Putamen (tissue), 1 donor: ENCODE results near the gene LIMS1.
"Not testable (repeated sequence)": the region's sequence is repeated elsewhere in the genome, so short reads cannot be mapped to it uniquely, and the experiment has no call there.

Source experiments
- DNase-seq: peaks from one replicate; pipeline ENCODE4 v3.0.0-alpha.2; 2016; ENCODE audit warnings: low spot score

LIMS1 gene

DNA sequence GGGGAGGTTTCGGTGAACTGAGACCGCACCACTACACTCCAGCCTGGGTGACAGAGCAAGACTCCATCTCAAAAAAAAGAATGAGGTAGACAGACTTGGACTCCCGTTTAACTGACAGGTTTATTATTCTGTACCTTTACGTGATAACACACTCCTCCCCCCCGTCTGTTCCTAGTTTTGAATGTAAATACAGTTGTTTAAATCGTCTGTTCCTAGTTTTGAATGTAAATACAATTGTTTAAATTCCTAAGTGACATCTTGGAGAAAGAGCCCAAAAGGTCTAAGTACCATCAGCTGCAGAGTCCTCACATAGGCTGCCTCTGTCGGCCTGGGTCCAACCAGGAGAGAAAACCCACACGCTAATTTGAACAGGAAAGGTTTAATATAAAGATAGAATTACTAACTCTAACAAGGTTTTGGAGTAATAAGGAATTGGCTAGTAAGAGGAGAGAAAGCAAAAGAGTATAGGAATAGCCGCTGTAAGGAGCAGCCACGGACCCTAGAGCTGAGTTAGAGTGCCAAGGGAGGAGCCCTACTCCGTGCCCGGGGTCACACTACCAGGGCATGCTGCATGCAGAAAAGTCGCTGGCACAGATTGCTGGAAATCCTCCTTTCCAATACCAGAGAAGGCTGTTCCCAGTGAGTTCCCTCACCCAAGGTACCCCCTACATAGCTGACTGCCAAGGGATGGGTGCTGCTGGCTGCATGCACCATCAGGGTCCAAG is 101.5 kb downstream of the LIMS1 start:
- no peak for DNase-seq

DNA sequence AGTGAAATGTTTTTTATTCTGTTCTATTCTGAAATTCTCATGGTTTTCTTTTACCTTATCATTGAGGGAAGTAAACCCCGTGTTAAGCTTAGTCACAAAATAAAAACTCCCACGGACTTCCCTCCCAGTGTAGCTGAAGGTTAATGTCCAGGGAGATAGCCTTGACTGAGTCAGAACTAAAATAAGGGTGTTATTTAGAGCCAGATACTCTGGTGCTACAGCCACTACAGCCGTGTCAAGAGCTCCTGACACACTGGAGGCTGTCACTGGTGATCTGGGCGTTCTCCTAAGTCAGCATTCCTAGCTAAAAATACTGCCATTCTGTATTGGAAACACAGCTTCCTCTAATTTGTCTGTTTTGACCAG is 103.0 kb downstream of the LIMS1 start:
- no peak for DNase-seq

DNA sequence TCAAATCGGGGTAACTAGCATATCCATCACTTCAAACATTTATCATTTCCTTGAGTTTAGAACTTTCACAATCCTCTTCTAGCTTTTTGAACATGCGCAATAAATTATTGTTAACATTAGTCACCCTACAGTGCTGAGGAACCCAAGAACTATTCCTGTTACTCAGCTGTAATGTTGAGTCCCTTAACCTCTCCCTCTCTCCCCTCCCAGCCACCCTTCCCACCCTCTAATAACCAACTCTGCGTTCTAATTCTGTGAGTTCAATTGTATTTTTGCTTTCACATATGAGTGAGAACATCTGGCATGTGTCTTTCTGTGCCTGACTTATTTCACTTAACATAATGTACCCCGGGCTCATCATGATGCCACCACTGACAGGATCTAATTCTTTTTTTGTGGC is 106.5 kb downstream of the LIMS1 start:
- DNase-seq, result no peak

- no peak for DNase-seq
Observed at GRCh38 chr2:108641756-108642155, 107.5 kb downstream of the LIMS1 start.

DNA sequence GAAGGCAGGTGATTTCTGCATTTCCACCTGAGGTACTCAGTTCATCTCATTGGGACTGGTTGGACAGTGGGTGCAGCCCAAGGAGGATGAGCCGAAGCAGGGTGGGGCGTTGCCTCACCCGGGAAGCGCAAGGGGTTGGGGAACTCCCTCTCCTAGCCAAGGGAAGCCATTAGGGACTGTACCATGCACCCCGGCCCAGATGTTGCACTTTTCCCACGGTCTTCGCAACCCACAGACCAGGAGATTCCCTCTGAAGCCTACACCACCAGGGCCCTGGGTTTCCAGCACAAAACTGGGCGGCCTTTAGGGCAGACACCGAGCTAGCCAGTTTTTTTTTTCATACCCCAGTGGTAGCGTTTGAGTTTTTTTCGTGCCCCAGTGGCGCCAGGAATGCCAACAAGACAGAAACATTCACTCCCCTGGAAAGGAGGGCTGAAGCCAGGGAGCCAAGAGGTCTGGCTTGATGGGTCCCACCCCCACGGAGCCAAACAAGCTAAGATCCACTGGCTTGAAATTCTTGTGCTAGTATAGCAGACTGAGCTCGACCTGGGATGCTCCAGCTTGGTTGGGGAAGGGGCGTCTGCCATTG is 109.1 kb downstream of the LIMS1 start:
- no peak for DNase-seq

GRCh38 chr2:108643862-108644261 is 109.6 kb downstream of the LIMS1 start:
- not testable (repeated sequence) for DNase-seq

DNA sequence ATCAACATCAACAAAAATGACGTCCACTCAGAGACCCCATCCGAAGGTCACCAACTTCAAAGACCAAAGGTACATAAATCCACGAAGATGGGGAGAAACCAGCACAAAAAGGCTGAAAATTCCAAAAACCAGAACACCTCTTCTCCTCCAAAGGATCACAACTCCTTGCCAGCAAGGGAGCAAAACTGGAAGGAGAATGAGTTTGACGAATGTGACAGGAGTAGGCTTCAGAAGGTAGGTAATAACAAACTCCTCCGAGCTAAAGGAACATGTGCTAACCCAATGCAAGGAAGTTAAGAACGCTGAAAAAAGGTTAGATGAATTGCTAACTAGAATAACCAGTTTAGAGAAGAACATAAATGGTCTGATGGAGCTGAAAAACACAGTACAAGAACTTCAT is 110.2 kb downstream of the LIMS1 start:
- not testable (repeated sequence) for DNase-seq

DNA sequence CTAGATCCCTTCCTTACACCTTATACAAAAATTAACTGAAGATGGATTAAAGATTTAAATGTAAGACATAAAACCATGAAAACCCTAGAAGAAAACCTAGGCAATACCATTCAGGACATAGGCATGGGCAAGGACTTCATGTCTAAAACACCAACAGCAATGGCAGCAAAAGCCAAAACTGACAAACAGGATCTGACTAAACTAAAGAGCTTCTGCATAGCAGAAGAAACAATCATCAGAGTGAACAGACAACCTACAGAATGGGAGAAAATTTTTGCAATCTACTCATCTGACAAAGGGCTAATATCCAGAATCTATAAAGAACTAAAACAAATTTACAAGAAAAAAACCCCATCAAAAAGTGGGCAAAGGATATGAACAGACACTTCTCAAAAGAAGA is 114.5 kb downstream of the LIMS1 start:
- not testable (repeated sequence) for DNase-seq

DNA sequence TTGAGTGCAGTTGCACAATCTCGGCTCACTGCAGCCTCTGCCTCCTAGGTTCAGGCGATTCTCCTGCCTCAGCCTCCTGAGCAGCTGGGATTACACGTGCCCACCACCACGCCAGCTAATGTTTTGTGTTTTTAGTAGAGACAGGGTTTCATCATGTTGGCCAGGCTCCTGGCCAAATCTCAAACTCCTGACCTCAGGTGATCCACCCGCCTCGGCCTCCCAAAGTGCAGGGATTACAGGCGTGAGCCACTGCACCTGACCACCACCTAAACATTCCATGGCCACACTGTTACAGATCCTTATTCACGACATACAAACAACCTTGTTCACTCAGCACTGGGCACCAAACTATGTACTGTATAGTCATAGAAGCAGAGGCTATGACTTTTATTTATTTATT is 116.2 kb downstream of the LIMS1 start:
- not testable (repeated sequence) for DNase-seq

DNA sequence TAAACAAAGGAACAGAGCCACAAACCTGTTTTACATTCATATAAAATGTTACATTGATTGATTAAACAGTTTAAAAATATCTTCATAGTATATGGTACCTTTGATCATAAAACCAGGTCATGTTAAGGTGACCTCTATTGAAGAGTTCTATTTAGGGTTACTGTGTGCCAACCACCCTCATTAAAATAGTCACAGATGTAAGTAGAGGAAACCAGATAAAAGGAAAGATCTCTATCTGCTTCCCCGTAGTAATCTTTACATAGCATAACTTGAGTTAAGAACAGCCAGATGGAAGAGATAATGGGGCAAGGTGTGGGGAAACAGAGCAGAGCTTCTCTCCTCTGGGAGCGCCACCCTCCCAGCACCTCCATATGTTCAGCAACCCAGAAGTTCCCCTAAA is 117.2 kb downstream of the LIMS1 start:
- DNase-seq, result not testable (repeated sequence)

DNA sequence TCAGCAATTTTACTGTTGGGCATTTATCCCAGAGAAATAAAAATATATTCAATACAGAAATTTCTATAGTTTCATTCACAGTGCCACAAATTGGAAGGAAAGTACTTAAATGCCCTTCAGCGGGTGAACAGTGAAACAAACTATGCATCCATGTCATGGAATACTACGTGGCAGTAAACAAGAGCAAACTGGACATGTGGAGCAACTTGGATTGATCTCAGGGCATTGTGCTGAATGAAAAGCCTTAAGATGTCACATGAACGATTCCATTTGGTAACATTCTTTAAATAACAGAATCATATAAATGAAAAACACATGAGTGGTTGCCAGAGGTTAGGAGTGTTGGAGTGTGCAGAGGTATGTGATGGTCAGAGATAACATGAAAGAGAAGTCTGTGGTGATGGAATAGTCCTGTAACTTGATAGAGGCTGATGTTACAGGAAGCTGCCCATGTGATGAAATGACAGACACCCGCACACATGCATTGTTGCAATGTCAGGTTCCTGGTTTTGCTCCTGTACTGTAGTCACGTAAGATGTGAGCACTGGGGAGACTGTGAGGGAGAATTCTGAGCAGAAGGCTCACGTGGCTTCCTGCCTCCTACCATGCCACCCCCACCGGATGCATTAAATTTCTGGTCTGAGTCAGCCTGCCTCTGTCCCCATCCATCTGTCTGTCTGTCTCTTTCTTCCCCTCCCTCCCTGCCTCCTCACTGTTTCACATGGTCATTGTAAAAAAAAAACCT is 118.1 kb downstream of the LIMS1 start:
- not testable (repeated sequence) for DNase-seq

GRCh38 chr2:108653425-108653824 is 119.2 kb downstream of the LIMS1 start:
- DNase-seq, result not testable (repeated sequence)

- not testable (repeated sequence) for DNase-seq
Observed at GRCh38 chr2:108653849-108654248, 119.6 kb downstream of the LIMS1 start.

- DNase-seq, result not testable (repeated sequence)
Observed at GRCh38 chr2:108654521-108655125, 120.4 kb downstream of the LIMS1 start.

GRCh38 chr2:108655270-108655669 is 121.0 kb downstream of the LIMS1 start:
- not testable (repeated sequence) for DNase-seq

DNA sequence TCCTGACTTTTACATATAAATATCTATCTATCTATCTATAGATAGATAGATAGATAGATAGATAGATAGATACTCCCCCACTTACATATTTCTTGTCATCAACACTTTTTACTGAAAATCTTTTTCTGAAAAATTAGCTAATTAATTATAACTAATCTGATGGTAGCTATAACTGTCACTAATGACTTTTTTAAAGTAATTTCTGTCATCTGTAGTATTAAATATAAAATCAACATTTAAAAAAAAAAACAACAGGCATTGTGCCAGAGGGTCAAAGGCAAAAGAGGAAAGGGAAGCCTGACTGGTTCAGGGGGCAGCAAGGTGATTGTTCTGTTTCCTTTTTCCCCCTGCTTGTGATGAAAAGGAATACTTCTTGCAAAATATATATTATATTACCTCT is 122.0 kb downstream of the LIMS1 start:
- DNase-seq, result not testable (repeated sequence)

GRCh38 chr2:108657517-108657916 is 123.2 kb downstream of the LIMS1 start:
- not testable (repeated sequence) for DNase-seq

GRCh38 chr2:108658553-108658952 is 124.3 kb downstream of the LIMS1 start:
- DNase-seq, result not testable (repeated sequence)

DNA sequence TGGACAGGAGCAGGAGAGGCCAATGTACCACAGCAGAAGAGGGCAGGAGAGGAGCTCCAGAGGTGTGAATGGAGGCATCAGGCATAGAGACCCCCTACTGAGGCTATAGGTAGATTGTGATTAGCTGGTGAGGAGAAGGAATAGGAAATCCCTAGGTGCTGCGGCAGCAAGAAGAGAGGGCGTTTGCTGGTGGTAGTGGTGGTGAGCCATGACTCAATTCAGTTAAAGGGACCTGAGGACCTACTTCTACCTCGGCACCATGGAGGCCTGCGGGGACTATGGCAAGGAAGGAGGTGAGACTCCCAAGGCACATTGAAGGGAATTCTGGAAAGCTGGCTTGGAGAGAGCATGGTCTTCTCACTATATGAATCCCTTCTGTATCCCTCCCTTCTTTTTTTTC is 127.2 kb downstream of the LIMS1 start:
- not testable (repeated sequence) for DNase-seq

GRCh38 chr2:108662207-108662612 is 127.9 kb downstream of the LIMS1 start:
- not testable (repeated sequence) for DNase-seq

GRCh38 chr2:108663346-108663745 is 129.1 kb downstream of the LIMS1 start:
- DNase-seq, result not testable (repeated sequence)

DNA sequence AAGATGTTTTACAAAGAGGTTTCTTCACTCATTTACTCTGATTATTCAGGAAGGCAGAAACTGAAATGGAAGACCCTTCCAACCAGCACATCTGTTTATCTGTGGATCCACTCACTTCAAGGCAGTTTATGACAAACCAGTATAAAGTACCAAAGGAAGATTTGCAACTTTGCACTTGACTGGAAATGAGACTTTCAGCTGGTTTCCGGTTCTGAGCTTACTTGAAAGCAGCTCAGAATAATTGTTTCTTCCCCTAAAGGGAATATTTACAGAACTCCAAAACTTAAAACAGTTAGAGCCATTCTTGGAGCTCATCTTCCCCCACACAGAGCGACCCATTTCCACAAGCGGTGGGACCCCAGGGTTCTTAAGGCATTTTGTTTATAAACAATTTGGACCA is 129.8 kb downstream of the LIMS1 start:
- not testable (repeated sequence) for DNase-seq

DNA sequence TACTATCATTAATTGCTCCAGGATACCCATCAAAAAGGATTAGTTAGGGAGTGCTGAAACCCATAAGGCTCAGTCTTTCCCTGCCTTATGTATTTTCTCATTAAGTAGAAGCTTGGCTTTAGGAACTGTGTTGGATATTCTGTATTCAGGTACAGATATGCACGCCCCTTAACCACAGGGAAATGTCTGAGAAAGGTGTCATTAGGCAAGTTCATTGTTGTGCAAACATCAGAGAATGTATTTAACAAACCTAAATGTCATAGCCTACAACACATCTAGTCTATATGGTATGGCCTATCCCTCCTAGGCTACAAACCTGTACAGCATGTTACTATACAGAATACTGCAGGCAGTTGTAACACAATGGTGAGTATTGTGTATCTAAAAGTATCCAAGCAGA is 130.7 kb downstream of the LIMS1 start:
- DNase-seq, result not testable (repeated sequence)
